Activated B cell treated with CpG ODN at 0.5 μM for 24 hours (primary cell): ENCODE measurements around the gene RPF1. TPM values are rescaled to one million over a fixed set of nuclear protein-coding genes. Genes with fewer than 3 reads are reported as not detected.

Source experiments
- ATAC-seq: fragments of 200-7000 bp; cut with Tn5 transposase; one replicate; pipeline ENCODE4 v1.10.0; 2021; ENCODE audit warnings: low read depth, mild to moderate bottlenecking, moderate library complexity
- CTCF ChIA-PET: fragments of 350-600 bp; sonication (Branson Sonifier 250); formaldehyde crosslinking; loops from one replicate; lab custom pipeline; 2021; ENCODE audit warnings: antibody characterized with exemption; lab: Charles Lee
- POLR2A ChIA-PET: fragments of 350-600 bp; sonication (Branson Sonifier 250); formaldehyde crosslinking; loops from one replicate; lab custom pipeline; 2021; ENCODE audit warnings: antibody characterized with exemption; lab: Charles Lee
- DNase-seq: peaks from one replicate; pipeline ENCODE4 v3.0.0; 2022
- H3K27ac Mint-ChIP-seq: one replicate; pipeline ENCODE4 v1.8.0; 2020; ENCODE audit warnings: mixed read lengths
- H3K27me3 Mint-ChIP-seq: one replicate; pipeline ENCODE4 v1.8.0; 2021; ENCODE audit warnings: mixed read lengths
- H3K36me3 Mint-ChIP-seq: one replicate; pipeline ENCODE4 v1.8.0; 2021; ENCODE audit warnings: low read depth, mixed read lengths
- H3K4me1 Mint-ChIP-seq: one replicate; pipeline ENCODE4 v1.8.0; 2021; ENCODE audit warnings: mixed read lengths
- H3K4me3 Mint-ChIP-seq: one replicate; pipeline ENCODE4 v1.8.0; 2020; ENCODE audit warnings: mild to moderate bottlenecking, mixed read lengths
- H3K9me3 Mint-ChIP-seq: one replicate; pipeline ENCODE4 v1.8.0; 2020; ENCODE audit warnings: mixed read lengths
- CTCF ChIP-seq: fragments of 200-600 bp; IDR thresholded peaks from one replicate; pipeline ENCODE4 v1.8.0; 2022; ENCODE audit warnings: antibody characterized with exemption, mild to moderate bottlenecking
- intact Hi-C: fragments of 100-400 bp; cut with micrococcal nuclease; formaldehyde crosslinking; loops from one replicate; pipeline ENCODE4 v1.15.1; 2024
- total RNA-seq: library from RNA; stranded (reverse); gene quantifications from 2 replicates; pipeline ENCODE4 v1.2.3, GENCODE V29; 2022

RPF1 gene
- total RNA-seq, 1 donor from 2014 or later = 42.8 TPM

DNA sequence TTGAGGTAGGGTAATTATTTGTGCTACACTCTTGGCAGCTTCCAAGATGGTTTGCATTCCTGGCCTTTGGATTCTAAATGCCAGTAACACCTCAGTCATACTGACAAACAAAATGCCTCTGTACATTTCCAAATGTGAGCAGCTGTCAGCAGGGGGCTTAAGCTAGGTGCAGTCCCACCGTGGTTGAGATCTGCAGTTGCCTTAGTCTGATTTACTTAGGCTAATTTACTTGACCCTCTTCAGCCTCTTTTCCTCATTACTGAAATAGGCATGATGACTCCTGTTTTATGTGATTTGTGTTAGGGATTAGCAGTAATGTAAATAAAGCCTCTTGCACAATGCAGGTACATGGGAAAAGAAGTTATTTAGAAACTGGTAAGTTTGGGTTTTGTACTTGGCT is 13.7 kb downstream of the RPF1 start:
- H3K4me3 Mint-ChIP-seq = no peak overlapping the region
- peaks cover 85% of the 10 kb centered on the region for H3K36me3 Mint-ChIP-seq
- DNase-seq = no peak
- H3K9me3 Mint-ChIP-seq = no peaks in the 10 kb centered on the region
- H3K27ac Mint-ChIP-seq = no peak overlapping the region
- no peak for ATAC-seq
- no peak for TF ChIP-seq CTCF
- H3K27me3 Mint-ChIP-seq = no peaks in the 10 kb centered on the region
- intact Hi-C loops = no loop called here
- peaks cover 4% of the 10 kb centered on the region for H3K4me1 Mint-ChIP-seq
- ChIA-PET CTCF (no interaction called here), POLR2A (no interaction called here)

GRCh38 chr1:84493747-84494146 is 14.7 kb downstream of the RPF1 start:
- ATAC-seq = no peak
- peaks cover 91% of the 10 kb centered on the region for H3K36me3 Mint-ChIP-seq
- H3K4me3 Mint-ChIP-seq = no peak overlapping the region
- intact Hi-C loops = no loop called here
- H3K27me3 Mint-ChIP-seq = no peaks in the 10 kb centered on the region
- ChIA-PET CTCF (no interaction called here), POLR2A (interaction anchor here (1.8 kb wide), 1 partner anchor 12 kb away, joined by 8 read pairs; the partner anchor contains the start of genes GNG5 and SPATA1)
- peaks cover 10% of the 10 kb centered on the region for H3K4me1 Mint-ChIP-seq
- H3K27ac Mint-ChIP-seq = peak overlapping the region; percentile 16
- DNase-seq = no peak
- H3K9me3 Mint-ChIP-seq = no peaks in the 10 kb centered on the region
- TF ChIP-seq CTCF = no peak

DNA sequence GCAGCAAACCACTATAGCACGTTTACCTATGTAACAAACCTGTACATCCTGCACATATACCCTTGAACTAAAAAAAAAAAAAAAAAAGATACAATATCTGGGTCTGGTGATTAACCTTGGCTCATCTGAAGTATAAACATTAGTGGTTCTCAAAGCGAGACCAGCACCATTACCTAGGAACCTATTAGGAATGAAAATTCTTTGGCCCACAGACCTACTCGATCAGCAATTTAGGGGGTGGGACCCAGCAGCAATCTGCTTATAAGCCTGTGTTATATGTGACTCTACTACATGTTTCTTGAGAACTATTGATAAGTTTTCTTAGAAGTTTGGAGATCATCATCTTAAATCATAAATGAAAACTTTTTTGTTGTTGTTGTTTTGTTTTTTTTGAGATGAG is 17.4 kb downstream of the RPF1 start:
- intact Hi-C loops = no loop called here
- H3K27me3 Mint-ChIP-seq = no peaks in the 10 kb centered on the region
- POLR2A ChIA-PET = no interaction called here
- ATAC-seq = no peak
- no peak overlapping the region for H3K4me3 Mint-ChIP-seq
- TF ChIP-seq CTCF = no peak
- H3K9me3 Mint-ChIP-seq = no peaks in the 10 kb centered on the region
- peaks cover 87% of the 10 kb centered on the region for H3K36me3 Mint-ChIP-seq
- no peak overlapping the region for H3K27ac Mint-ChIP-seq
- CTCF ChIA-PET = no interaction called here
- H3K4me1 Mint-ChIP-seq = peaks cover 21% of the 10 kb centered on the region
- no peak for DNase-seq

GRCh38 chr1:84497631-84498275 is 18.7 kb downstream of the RPF1 start:
- TF ChIP-seq CTCF = no peak

GRCh38 chr1:84502927-84503326 is 23.9 kb downstream of the RPF1 start:
- POLR2A ChIA-PET = interaction anchor here (0.9 kb wide), 1 partner anchor 24 kb away, joined by 4 read pairs; the partner anchor contains the start of gene RPF1

More at GRCh38 chr1:84497631-84498275, 18.7 kb downstream of the RPF1 start:
- intact Hi-C loops = no loop called here
- ChIA-PET CTCF (no interaction called here), POLR2A (interaction anchor here (1.1 kb wide), 1 partner anchor 8 kb away, joined by 5 read pairs; the partner anchor contains the start of genes GNG5 and SPATA1)
- Mint-ChIP-seq H3K27me3 (no peaks in the 10 kb centered on the region), H3K4me1 (peaks cover 24% of the 10 kb centered on the region), H3K9me3 (no peaks in the 10 kb centered on the region), H3K4me3 (no peak overlapping the region), H3K36me3 (peaks cover 77% of the 10 kb centered on the region), H3K27ac (no peak overlapping the region)
- DNase-seq (no peak), ATAC-seq (no peak)

More at GRCh38 chr1:84502927-84503326, 23.9 kb downstream of the RPF1 start:
- H3K4me3 Mint-ChIP-seq = no peak overlapping the region
- no peak for TF ChIP-seq CTCF
- ATAC-seq = no peak
- H3K27ac Mint-ChIP-seq = no peak overlapping the region
- DNase-seq = no peak
- no peaks in the 10 kb centered on the region for H3K27me3 Mint-ChIP-seq
- peaks cover 46% of the 10 kb centered on the region for H3K4me1 Mint-ChIP-seq
- intact Hi-C loops = loop anchor here (10.0 kb wide), 1 partner anchor 492 kb away; the partner anchor contains the start of gene MCOLN2
- CTCF ChIA-PET = interaction anchor here (1.6 to 1.7 kb wide), 2 partner anchors 61 to 118 kb away, joined by 3 to 5 read pairs; no protein-coding TSS in a partner anchor
- H3K36me3 Mint-ChIP-seq = peaks cover 42% of the 10 kb centered on the region
- no peaks in the 10 kb centered on the region for H3K9me3 Mint-ChIP-seq
